PC-9 (cell line): ENCODE results near the gene KLK14. TPM values are rescaled to one million over a fixed set of nuclear protein-coding genes. Genes with fewer than 3 reads are reported as not detected.

Source experiments
- Bru-seq: library from RNA; stranded (reverse); fragments of 400-500 nt; gene quantifications from one replicate; lab custom pipeline; 2021; lab: Mats Ljungman, UMichigan
- BruChase-seq, 2 experiments: library from RNA; stranded (reverse); fragments of 400-500 nt; gene quantifications; one replicate each; lab custom pipeline; 2021; lab: Mats Ljungman, UMichigan
- BruUV-seq: library from RNA; stranded (reverse); fragments of 400-500 nt; replicated peaks from 2 replicates; lab custom pipeline; 2021; lab: Mats Ljungman, UMichigan
- CTCF ChIA-PET: fragments of 300-600 bp; sonication (Branson Sonifier 250); formaldehyde crosslinking; loops from one replicate; lab custom pipeline; 2022; ENCODE audit warnings: antibody characterized with exemption; lab: Charles Lee
- POLR2A ChIA-PET: fragments of 300-600 bp; sonication (Branson Sonifier 250); formaldehyde crosslinking; loops from one replicate; lab custom pipeline; 2022; ENCODE audit warnings: antibody characterized with exemption; ENCODE audit not compliant: unreplicated experiment; lab: Charles Lee
- DNase-seq, 2 experiments: peaks; one replicate each; pipeline versions ENCODE4 v3.0.0 to v3.0.0-alpha.2; 2015 to 2022; ENCODE audit warnings: mixed read lengths in 1 of 2
- H2AFZ ChIP-seq: fragments of 200-600 bp; sonication (generic); 2 replicates; pipeline ENCODE4 v1.8.1; 2017; ENCODE audit warnings: antibody characterized with exemption
- H3F3A ChIP-seq: fragments of 200-600 bp; sonication (generic); 2 replicates; pipeline ENCODE4 v1.8.1; 2017; ENCODE audit warnings: antibody characterized with exemption, mild to moderate bottlenecking, low read depth; ENCODE audit not compliant: insufficient read depth
- H3K27ac ChIP-seq: fragments of 200-600 bp; sonication (generic); 2 replicates; pipeline ENCODE4 v1.6.1; 2016; ENCODE audit warnings: mixed run types
- H3K27me3 ChIP-seq: fragments of 200-600 bp; sonication (generic); 2 replicates; pipeline ENCODE4 v1.6.1; 2016; ENCODE audit warnings: low read depth, mixed run types; ENCODE audit not compliant: insufficient read depth
- H3K36me3 ChIP-seq: fragments of 200-600 bp; sonication (generic); 2 replicates; pipeline ENCODE4 v1.6.1; 2016; ENCODE audit warnings: low read depth, mixed run types
- H3K4me1 ChIP-seq: fragments of 200-600 bp; sonication (generic); replicated peaks from 2 replicates; pipeline ENCODE4 v1.6.1; 2016; ENCODE audit warnings: mixed run types; ENCODE audit not compliant: insufficient read depth
- H3K4me2 ChIP-seq: fragments of 200-600 bp; sonication (generic); 2 replicates; pipeline ENCODE4 v1.6.1; 2017; ENCODE audit warnings: mixed run types
- H3K4me3 ChIP-seq: fragments of 200-600 bp; sonication (generic); 2 replicates; pipeline ENCODE4 v1.6.1; 2016; ENCODE audit warnings: mixed run types
- H3K79me2 ChIP-seq: fragments of 200-600 bp; sonication (generic); 2 replicates; pipeline ENCODE4 v1.6.1; 2017; ENCODE audit warnings: low read depth, mixed run types
- H3K9me2 ChIP-seq: fragments of 200-600 bp; sonication (generic); 2 replicates; pipeline ENCODE4 v1.8.1; 2017; ENCODE audit warnings: mild to moderate bottlenecking; ENCODE audit not compliant: insufficient read depth
- H3K9me3 ChIP-seq: fragments of 200-600 bp; sonication (generic); 2 replicates; pipeline ENCODE4 v1.8.1; 2016; ENCODE audit warnings: low read depth; ENCODE audit not compliant: insufficient read depth
- H4K20me1 ChIP-seq: fragments of 200-600 bp; sonication (generic); 2 replicates; pipeline ENCODE4 v1.8.1; 2017; ENCODE audit not compliant: insufficient read depth
- EZH2 ChIP-seq: fragments of 200-600 bp; sonication (generic); IDR thresholded peaks from 2 replicates; pipeline ENCODE4 v1.8.0; 2017; ENCODE audit warnings: antibody characterized with exemption, low read depth
- intact Hi-C: fragments of 100-400 bp; cut with micrococcal nuclease; formaldehyde crosslinking; loops from one replicate; pipeline ENCODE4 v1.10.0; 2022; ENCODE audit not compliant: unreplicated experiment
- long read RNA-seq: library from polyadenylated mRNA; stranded (forward); transcript quantifications from one replicate; pipeline ENCODE4 v2.0.0, GENCODE V29; 2022
- total RNA-seq: library from RNA; stranded (reverse); gene quantifications from 2 replicates; pipeline ENCODE4 v1.2.3, GENCODE V29; 2021
- TF ChIP-seq, protein P1 (sequence below): fragments of 200-600 bp; sonication (generic); conservative IDR thresholded peaks from 2 replicates; pipeline ENCODE4 v1.6.1; 2017; ENCODE audit warnings: mixed run types, antibody characterized with exemption, mild to moderate bottlenecking, moderate library complexity

KLK14 gene, protein sequence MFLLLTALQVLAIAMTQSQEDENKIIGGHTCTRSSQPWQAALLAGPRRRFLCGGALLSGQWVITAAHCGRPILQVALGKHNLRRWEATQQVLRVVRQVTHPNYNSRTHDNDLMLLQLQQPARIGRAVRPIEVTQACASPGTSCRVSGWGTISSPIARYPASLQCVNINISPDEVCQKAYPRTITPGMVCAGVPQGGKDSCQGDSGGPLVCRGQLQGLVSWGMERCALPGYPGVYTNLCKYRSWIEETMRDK
- total RNA-seq (0.35 and 0.57 TPM in 2 replicates), Bru-seq, nascent RNA (percentile 21 among the genes with signal in this experiment), BruChase-seq, experiment 1, labeled RNA remaining after a 2-hour chase (percentile 36 among the genes with signal in this experiment), BruChase-seq, experiment 2, labeled RNA remaining after a 6-hour chase (percentile 47 among the genes with signal in this experiment)
- long read RNA-seq = 0 reads

DNA sequence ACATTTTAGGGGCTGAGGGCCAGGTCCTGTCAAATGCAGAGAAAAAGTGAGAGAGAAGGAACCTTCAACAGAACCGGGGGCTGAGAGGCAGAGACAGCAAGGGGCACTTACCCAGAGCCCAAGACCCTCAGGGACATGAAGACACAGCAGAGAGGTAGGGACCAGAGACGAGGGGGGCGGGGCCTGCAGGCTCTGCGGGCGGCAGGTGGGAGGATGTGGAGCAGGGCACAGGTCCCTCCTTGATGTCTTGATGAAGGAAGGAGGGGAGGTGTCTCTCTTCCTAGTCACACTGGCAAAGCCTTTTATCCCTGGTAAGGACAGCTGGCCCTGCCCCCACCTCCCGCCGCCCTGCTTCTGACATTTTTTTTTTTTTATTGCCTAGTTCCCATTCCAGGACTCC, at the start of gene KLK14:
Gene KLK14, minus strand, starts transcription at position 277 of the 400 bp plus-strand sequence. Its CDS starts 273 bp downstream, at position 4.
- no peak for TF ChIP-seq EZH2
- TF ChIP-seq, protein P1, sequence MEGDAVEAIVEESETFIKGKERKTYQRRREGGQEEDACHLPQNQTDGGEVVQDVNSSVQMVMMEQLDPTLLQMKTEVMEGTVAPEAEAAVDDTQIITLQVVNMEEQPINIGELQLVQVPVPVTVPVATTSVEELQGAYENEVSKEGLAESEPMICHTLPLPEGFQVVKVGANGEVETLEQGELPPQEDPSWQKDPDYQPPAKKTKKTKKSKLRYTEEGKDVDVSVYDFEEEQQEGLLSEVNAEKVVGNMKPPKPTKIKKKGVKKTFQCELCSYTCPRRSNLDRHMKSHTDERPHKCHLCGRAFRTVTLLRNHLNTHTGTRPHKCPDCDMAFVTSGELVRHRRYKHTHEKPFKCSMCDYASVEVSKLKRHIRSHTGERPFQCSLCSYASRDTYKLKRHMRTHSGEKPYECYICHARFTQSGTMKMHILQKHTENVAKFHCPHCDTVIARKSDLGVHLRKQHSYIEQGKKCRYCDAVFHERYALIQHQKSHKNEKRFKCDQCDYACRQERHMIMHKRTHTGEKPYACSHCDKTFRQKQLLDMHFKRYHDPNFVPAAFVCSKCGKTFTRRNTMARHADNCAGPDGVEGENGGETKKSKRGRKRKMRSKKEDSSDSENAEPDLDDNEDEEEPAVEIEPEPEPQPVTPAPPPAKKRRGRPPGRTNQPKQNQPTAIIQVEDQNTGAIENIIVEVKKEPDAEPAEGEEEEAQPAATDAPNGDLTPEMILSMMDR = no peak
- Histone ChIP-seq H3K27me3 (peaks cover 33% of the 10 kb centered on the region), H3F3A (no peaks in the 10 kb centered on the region), H3K9me2 (no peaks in the 10 kb centered on the region), H3K4me3 (no peak within 1 kb of the TSS), H3K4me2 (no peak within 1 kb of the TSS), H3K79me2 (no peaks in the 10 kb centered on the region), H4K20me1 (no peaks in the 10 kb centered on the region), H3K27ac (no peak within 1 kb of the TSS), H2AFZ (no peak within 1 kb of the TSS), H3K9me3 (no peaks in the 10 kb centered on the region), H3K36me3 (no peaks in the 10 kb centered on the region), H3K4me1 (no peaks in the 10 kb centered on the region)
- no peak for DNase-seq
- intact Hi-C loops = no loop called here
- ChIA-PET CTCF (no interaction called here), POLR2A (no interaction called here)
- BruUV-seq = no TSS peak

DNA sequence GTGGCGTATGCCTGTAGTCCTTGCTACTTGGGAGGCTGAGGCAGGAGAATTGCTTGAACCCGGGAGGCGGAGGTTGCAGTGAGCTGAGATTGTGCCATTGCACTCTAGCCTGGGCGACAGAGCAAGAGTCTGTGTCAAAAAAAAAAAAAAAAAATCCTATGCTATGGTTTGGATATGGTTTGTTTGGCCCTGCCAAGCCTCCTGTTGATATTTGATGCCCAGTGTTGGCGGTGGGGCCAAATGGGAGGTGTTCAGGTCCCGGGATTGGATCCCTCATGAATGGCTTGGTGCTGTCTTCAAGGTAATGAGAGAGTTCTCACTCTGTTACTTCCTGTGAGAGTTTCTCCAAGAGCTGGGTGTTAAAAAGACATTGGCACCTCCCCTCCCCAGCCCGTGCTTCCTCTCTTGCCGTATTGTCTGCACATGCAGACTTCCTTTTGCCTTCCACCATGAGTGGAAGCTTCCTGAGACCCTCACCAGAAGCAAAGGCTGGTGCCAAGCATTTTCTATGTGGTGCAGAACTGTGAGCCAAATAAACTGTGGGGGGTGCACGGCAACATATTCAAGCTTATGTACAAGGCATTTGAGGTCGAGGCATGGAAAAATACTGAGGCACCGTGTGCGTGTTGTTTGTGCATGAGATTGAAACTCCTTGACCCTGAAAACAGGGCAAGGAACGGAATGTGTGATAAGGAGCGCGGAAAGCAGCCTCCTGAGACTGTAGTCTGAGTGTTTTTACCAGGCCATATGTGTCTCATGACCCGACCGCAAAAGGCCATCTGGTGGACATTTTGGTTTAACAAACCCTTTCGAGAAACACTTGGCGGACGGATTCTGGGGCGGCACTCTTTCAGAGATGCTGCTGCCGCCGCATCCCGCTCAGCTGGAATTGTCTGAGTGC, 49.3 kb upstream of the KLK14 start:
- H3K9me3 ChIP-seq = peaks cover 8% of the 10 kb centered on the region; the same call in 1 of the 2 replicates
- no peak overlapping the region for H2AFZ ChIP-seq
- 0 out of 2 replicates have a peak overlapping the region, but pooled peaks have one; percentile 14 for H3K4me2 ChIP-seq
- H3K4me1 ChIP-seq = 0 out of 2 replicates have a peak, but pooled peaks cover 9% of the 10 kb centered on the region
- no peaks in the 10 kb centered on the region for H3K9me2 ChIP-seq
- no peaks in the 10 kb centered on the region for H3K79me2 ChIP-seq
- intact Hi-C loops = no loop called here
- no peak overlapping the region for H3K4me3 ChIP-seq
- BruUV-seq = no TSS peak
- POLR2A ChIA-PET = no interaction called here
- no peak overlapping the region for H3K27ac ChIP-seq
- CTCF ChIA-PET = no interaction called here
- peaks cover 4% of the 10 kb centered on the region; the same call in 1 of the 2 replicates for H3F3A ChIP-seq
- H3K27me3 ChIP-seq = peaks cover 89% of the 10 kb centered on the region
- TF ChIP-seq, protein P1 = no peak; the same call in 1 of the 2 replicates
- TF ChIP-seq EZH2 = no peak
- no peaks in the 10 kb centered on the region for H4K20me1 ChIP-seq
- DNase-seq = peak in 1 of 2 experiments; percentile 8
- no peaks in the 10 kb centered on the region for H3K36me3 ChIP-seq

DNA sequence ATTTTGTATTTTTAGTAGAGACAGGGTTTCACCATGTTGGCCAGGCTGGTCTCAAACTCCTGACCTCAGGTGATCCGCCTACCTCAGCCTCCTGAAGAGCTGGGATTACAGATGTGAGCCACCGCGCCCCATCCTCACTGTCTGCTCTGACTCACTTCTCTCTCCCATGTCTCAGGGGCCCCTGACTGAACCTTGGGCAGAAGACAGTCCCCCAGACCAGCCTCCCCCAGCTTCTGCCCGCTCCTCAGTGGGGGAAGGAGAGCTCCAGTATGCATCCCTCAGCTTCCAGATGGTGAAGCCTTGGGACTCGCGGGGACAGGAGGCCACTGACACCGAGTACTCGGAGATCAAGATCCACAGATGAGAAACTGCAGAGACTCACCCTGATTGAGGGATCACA, 47.0 kb upstream of the KLK14 start:
- ChIA-PET CTCF (no interaction called here), POLR2A (no interaction called here)
- H4K20me1 ChIP-seq = no peaks in the 10 kb centered on the region
- no peak overlapping the region for H2AFZ ChIP-seq
- H3K9me2 ChIP-seq = no peaks in the 10 kb centered on the region
- no peak overlapping the region for H3K4me3 ChIP-seq
- no peaks in the 10 kb centered on the region for H3K36me3 ChIP-seq
- H3K4me1 ChIP-seq = 0 out of 2 replicates have a peak, but pooled peaks cover 9% of the 10 kb centered on the region
- no TSS peak for BruUV-seq
- H3F3A ChIP-seq = peaks cover 4% of the 10 kb centered on the region; the same call in 1 of the 2 replicates
- H3K27me3 ChIP-seq = peaks cover 89% of the 10 kb centered on the region
- H3K4me2 ChIP-seq = no peak overlapping the region
- DNase-seq = no peak
- peaks cover 1% of the 10 kb centered on the region; the same call in 1 of the 2 replicates for H3K9me3 ChIP-seq
- no peaks in the 10 kb centered on the region for H3K79me2 ChIP-seq
- H3K27ac ChIP-seq = no peak overlapping the region
- intact Hi-C loops = no loop called here
- TF ChIP-seq, protein P1 = no peak
- no peak for TF ChIP-seq EZH2
